Ascending aorta (tissue), 2 donors: ENCODE data around the gene RIGI. TPM values are rescaled to one million over a fixed set of nuclear protein-coding genes. Genes with fewer than 3 reads are reported as not detected.
A peak's percentile ranks its signal among the peaks of the same experiment; 100 is the strongest.

Experiments
- DNase-seq, 2 donors: peaks; one replicate each; pipeline ENCODE4 v3.0.0-alpha.2; 2019; ENCODE audit warnings: low spot score in 2 of 2
- H3K27ac ChIP-seq, 2 donors: fragments of 200-600 bp; sonication (generic); one replicate each; pipeline ENCODE4 v1.5.1; 2016 to 2017; ENCODE audit warnings: mild to moderate bottlenecking in 1 of 2
- H3K27me3 ChIP-seq: fragments of 200-600 bp; sonication (generic); one replicate; pipeline ENCODE4 v1.5.1; 2017
- H3K36me3 ChIP-seq, 2 donors: fragments of 200-600 bp; sonication (generic); one replicate each; pipeline ENCODE4 v1.5.1; 2016
- H3K4me1 ChIP-seq, 2 donors: fragments of 200-600 bp; sonication (generic); one replicate each; pipeline ENCODE4 v1.5.1; 2016 to 2017; ENCODE audit warnings: mild to moderate bottlenecking in 1 of 2
- H3K4me3 ChIP-seq, 2 donors: fragments of 200-600 bp; sonication (generic); one replicate each; pipeline ENCODE4 v1.5.1; 2016 to 2017; ENCODE audit warnings: mild to moderate bottlenecking in 1 of 2
- H3K9me3 ChIP-seq, 2 donors: fragments of 200-600 bp; sonication (generic); one replicate each; pipeline ENCODE4 v1.5.1; 2016
- CTCF ChIP-seq, 3 experiments: fragments of 200-600 bp in 2 of 3; fragments of 450-650 bp in 1 of 3; sonication (generic) in 2 of 3; IDR thresholded peaks; one replicate each; pipeline ENCODE4 v1.5.1; 2016 to 2019; ENCODE audit warnings: antibody characterized with exemption in 3 of 3, mild to moderate bottlenecking in 1 of 3, moderate library complexity in 1 of 3
- intact Hi-C: fragments of 100-400 bp; cut with DNase I; formaldehyde crosslinking; loops from one replicate; pipeline ENCODE4 v1.15.1; 2023
- total RNA-seq: library from RNA; depleted of rRNA; stranded (reverse); fragments of >200 nt; gene quantifications from one replicate; pipeline ENCODE4 v1.1.0, GENCODE V29; 2016

The RIGI gene
- total RNA-seq, 1 donor from 2014 or later, result 1.9 TPM

DNA sequence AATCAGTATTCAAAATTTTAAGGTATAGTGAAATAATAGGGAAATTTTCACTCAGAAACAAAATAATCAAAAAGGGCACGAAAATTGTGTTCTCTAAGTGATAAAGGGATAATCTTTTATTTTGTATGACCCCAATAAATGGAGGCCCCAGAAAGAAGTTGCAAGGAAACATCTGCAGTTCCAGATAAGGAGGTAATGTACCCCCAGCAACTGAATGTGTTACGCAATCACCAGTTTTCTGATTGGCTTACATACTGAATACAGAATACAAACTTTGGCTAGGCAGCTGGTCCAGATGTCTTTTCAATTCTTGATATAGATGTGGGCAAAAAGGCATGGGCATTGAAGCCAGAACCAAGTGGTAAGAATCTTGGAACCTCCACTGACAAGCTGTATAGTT is 28.1 kb upstream of the RIGI start:
- DNase-seq, result no peak
- no peaks in the 10 kb centered on the region for H3K36me3 ChIP-seq
- H3K27ac ChIP-seq, result no peak overlapping the region
- H3K27me3 ChIP-seq, result no peaks in the 10 kb centered on the region
- no peaks in the 10 kb centered on the region for H3K9me3 ChIP-seq
- peaks cover 0 to 13% of the 10 kb centered on the region in 2 donors for H3K4me1 ChIP-seq
- H3K4me3 ChIP-seq, result no peak overlapping the region
- no peak for TF ChIP-seq CTCF (IDR thresholded peaks at IDR 0.05)
- intact Hi-C loops, result loop anchor here (10.0 kb wide), 1 partner anchor 471 kb away; the partner anchor contains the start of gene DNAJA1

DNA sequence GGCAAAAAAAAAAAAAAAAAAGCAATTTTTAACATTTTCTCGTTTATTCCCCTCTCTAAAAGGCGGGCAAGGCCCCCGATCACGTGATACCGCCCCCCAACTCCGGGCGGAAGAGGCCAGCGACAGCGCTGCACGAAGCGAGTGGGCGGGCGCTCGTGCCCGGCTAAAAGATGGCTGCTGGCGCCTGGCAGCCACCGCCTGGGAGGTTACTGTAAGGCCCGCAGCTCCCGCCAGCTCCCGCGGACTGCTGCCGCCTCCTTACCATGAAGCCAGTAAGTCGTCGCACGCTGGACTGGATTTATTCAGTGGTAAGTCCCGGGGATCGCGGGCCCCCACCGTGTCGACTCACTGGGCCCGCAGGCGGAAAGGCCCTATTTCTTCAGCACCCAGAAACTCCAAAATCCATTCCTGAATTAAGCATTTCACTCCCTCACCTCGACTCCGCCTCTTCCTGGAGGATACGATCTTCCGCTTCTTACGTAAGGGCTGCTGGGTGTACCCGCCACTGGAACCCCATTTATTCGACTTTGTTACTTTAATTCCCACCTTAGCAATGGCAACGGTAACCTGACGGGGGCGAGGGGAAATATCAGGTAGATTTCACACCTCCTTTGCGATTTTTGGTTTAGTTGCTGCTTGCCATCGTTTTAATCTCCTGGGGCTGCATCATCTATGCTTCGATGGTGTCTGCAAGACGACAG is 26.3 kb upstream of the RIGI start, which contains the start of the genes SMIM27 and TOPORS:
Gene SMIM27, plus strand, starts transcription at position 156 of the 701 bp plus-strand sequence. Its CDS starts 108 bp downstream, at position 264.
Gene TOPORS, minus strand, starts transcription at position 415 of the 701 bp plus-strand sequence. Its CDS starts 150 bp downstream, at position 265.
- H3K4me1 ChIP-seq, result peaks cover 0 to 16% of the 10 kb centered on the region in 2 donors
- H3K27ac ChIP-seq, result peak within 1 kb of the TSS; percentile 80 to 90
- no peaks in the 10 kb centered on the region for H3K27me3 ChIP-seq
- intact Hi-C loops, result loop anchor here (1.0 to 10.0 kb wide), 4 partner anchors 21 to 472 kb away; partner anchors contain the start of genes ACO1, DNAJA1, NDUFB6 and RIGI
- peak within 1 kb of the TSS; percentile 67 to 80 for H3K4me3 ChIP-seq
- TF ChIP-seq CTCF (IDR thresholded peaks at IDR 0.05), result no peak
- peak; percentile 70 to 95 for DNase-seq
- H3K9me3 ChIP-seq, result no peaks in the 10 kb centered on the region
- no peaks in the 10 kb centered on the region for H3K36me3 ChIP-seq

DNA sequence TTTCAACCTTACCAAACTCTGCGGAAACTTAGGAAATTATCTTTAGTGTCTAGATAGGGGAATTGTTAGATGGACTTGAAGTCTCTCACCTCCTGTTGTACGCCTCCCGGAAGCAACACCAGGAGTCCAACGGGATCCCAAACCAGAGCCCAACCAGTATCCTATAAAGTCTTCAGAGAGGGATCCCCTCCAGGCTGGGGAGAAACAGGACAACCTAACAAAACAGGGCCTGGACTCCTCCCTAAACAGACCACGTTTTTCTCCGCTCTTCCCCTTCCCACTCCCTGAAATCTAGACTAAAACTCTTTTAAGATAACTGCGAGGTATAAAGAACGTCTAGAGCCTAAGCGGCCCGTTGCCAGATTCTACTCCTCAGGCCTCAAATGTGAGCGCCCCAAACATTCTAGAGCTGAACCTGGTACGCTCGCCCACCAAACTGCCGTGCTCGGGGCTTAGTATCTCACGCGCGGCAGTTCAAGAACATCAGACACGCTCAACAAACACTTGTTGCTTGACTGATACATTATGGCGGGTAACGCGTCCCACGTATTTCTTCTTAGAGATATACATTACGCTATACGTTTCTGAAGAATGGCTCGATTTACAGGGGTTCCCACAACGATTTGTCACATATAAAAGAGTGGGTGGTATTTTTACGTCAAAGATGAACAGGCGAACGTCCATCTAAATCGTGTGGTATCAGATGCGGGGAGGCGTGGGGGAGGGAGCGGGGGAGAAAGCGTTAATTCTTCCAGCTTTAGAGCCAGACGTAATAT is 25.5 kb upstream of the RIGI start:
- H3K27ac ChIP-seq, result peak overlapping the region; percentile 80 to 90
- H3K4me1 ChIP-seq, result peaks cover 0 to 16% of the 10 kb centered on the region in 2 donors
- DNase-seq, result no peak
- no peak for TF ChIP-seq CTCF (IDR thresholded peaks at IDR 0.05)
- peak overlapping the region; percentile 67 to 80 for H3K4me3 ChIP-seq
- H3K27me3 ChIP-seq, result no peaks in the 10 kb centered on the region
- peaks cover 0 to 5% of the 10 kb centered on the region in 2 donors for H3K36me3 ChIP-seq
- intact Hi-C loops, result loop anchor here (1.0 to 10.0 kb wide), 4 partner anchors 22 to 473 kb away; partner anchors contain the start of genes ACO1, DNAJA1, NDUFB6 and RIGI
- H3K9me3 ChIP-seq, result no peaks in the 10 kb centered on the region

DNA sequence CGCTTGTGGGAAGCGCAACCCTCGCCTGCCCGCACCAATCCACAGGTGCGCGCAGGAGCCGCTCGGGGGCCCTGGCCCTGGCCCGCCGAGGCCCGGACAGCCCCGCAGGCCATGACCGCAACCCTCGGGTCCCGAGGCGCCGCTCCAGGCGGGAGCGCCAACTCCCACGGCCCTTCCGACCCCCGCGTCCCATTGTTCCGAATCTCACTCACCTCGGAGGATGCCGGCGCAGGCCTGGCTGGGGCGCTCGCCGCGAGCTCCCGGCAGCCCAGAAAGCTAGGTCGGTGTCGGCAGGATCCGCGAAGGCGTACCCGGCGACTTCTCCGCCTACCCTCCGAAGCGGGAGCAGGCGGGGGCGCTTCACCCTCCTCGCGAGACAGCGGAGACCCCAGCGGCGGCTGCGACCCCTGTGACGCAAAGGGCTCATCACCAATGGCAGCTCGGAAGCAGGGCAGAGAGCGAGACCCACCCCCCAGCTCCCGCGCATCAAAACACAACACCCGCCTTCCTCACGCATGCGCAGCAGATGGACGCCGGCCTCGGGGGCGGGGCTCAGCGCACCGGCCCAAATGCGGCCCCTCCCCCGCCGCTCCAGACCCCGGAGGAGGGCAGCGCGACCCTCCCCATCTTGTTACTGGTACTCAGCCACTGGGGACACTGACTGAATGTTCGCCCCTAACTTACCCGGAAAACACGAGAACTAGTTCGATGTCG is 24.7 kb upstream of the RIGI start:
- peak overlapping the region; percentile 80 to 90 for H3K27ac ChIP-seq
- intact Hi-C loops, result loop anchor here (10.0 kb wide), 1 partner anchor 474 kb away; the partner anchor contains the start of gene DNAJA1

More for the DNA sequence above, 24.7 kb upstream of the RIGI start:
- peaks cover 0 to 5% of the 10 kb centered on the region in 2 donors for H3K36me3 ChIP-seq
- DNase-seq, result peak; percentile 81 to 97
- peak overlapping the region; percentile 67 to 80 for H3K4me3 ChIP-seq
- no peaks in the 10 kb centered on the region for H3K27me3 ChIP-seq
- peaks cover 0 to 16% of the 10 kb centered on the region in 2 donors for H3K4me1 ChIP-seq
- peak in 1 of 3 experiments; percentile 24 for TF ChIP-seq CTCF (IDR thresholded peaks at IDR 0.05)
- no peaks in the 10 kb centered on the region for H3K9me3 ChIP-seq
